Lower leg skin (tissue), 3 donors: ENCODE data around the gene PGBD5.

ENCODE experiments used
- CTCF ChIP-seq, 3 donors: fragments of 450-650 bp; IDR thresholded peaks; one replicate each; pipeline ENCODE4 v1.5.1; 2016; ENCODE audit warnings: antibody characterized with exemption in 3 of 3, mild to moderate bottlenecking in 3 of 3, moderate library complexity in 2 of 3
- POLR2A ChIP-seq, 2 donors: fragments of 450-650 bp; IDR thresholded peaks; one replicate each; pipeline ENCODE4 v1.6.1; 2016 to 2017; ENCODE audit warnings: antibody characterized with exemption in 2 of 2, mild to moderate bottlenecking in 1 of 2, moderate library complexity in 1 of 2

DNA sequence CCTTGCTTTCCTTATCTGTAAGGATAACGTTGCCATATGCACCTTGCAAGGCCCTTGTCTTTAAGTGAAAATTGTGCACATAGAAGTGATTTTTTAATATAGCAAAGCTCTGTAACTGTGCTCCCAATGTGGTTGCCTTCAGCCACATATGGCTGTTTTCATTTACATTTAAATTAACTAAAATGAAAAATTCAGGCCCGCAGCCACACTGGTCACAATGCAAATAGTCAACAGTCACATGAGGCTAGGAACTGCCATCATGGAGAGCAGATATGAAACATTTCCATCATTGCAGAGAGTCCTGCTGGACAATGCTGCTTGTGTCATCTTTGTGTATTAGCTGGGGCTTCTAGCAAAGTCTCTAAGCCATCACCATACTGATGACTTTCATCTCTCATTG is 83.4 kb downstream of the PGBD5 start:
- TF ChIP-seq CTCF (IDR thresholded peaks at IDR 0.05) (no peak), POLR2A (IDR thresholded peaks at IDR 0.05) (no peak)
